Measurements from ENCODE around the gene TMEM179.

The TMEM179 gene

DNA sequence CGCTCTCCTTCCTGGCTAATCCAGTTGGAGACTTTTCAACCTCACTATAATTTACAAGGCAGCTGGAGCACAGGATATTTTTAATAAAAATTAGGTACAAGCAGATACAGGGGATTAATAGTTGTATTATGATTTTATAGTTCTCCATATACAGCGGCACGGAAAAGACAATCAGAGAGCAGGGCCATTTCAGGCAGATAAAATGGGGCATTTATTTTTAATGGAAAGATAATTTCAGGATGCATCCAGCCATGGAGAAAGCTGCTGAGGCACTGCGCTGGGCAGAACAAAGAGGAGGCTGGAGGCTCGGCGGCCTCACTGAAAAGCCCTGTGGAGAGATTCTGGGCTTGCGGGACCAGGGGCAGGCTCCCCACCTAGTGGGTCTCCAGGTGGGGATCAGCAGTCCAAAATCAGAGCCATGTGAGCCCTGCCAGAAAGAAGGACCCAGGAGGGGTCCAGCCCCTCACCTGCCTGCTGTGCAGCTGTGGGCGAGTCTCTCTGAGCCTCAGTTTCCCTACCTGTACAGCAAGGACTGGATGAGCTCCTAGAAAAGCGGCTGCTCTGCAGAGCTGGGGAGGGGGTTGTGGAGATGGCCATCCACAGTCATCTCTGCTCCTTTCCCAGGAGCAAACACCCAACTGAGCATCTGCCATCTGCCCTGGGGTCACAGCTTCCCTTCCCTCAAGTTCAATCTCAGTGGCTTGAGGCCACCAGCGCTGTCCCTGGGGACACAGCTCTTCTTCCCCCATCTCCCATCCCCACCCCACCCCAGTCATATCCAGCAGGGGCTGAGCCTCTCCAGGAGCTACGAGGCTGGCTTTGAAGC, 48.9 kb downstream of the TMEM179 start:
- no peak for DNase-seq (ENCODE audit: low spot score)

GRCh38 chr14:104554608-104555429, 49.8 kb downstream of the TMEM179 start:
- no peak for DNase-seq (ENCODE audit: low spot score)

DNA sequence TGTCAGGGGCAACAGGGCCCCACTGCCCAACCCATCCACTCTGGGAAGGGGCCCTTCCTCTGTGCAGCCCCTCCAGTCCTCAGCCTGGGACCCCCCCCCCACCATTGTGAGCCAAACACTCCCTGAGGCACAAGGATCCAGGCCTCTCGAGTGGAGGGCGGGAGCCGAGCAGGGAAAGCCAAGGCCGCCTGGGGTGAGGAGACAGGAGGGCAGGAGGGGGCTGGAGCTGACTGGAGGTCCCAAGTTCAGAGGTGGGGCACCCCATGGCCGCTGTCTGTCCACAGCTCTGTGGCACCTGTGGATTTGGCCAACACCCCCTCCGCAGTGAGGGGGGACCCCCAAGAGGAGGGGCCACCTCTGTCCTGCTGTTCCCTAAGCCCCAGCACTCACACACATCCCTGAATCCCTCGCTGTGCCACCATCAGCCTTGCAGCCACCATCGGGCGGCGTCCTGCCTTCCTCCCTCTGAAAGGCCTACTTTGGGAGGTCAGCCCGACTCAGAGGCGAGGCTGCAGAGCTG, 50.4 kb downstream of the TMEM179 start:
- no peak for DNase-seq (ENCODE audit: low spot score)

- no peak for DNase-seq (ENCODE audit: low spot score)
Observed at GRCh38 chr14:104553166-104554087, 51.1 kb downstream of the TMEM179 start.

DNA sequence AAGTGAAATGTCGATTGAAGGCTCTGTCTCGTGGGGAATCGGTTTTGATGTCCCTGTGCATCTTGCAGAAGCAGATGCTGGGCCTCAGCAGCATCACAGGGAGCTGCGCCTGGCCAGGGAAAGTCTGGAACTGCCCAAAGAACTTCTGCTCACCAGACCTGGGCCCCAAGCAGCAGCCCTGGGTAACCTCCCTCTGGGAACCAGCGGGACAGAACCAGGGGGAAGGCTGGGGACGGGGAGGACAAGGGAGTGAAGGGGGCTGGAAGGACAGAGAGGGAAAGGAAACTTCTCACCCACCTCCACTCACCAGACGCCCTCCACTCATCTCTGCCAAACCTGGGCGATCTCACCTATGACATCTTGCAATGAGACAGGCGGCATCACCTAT, 51.8 kb downstream of the TMEM179 start:
- DNase-seq (ENCODE audit: low spot score), result no peak

DNA sequence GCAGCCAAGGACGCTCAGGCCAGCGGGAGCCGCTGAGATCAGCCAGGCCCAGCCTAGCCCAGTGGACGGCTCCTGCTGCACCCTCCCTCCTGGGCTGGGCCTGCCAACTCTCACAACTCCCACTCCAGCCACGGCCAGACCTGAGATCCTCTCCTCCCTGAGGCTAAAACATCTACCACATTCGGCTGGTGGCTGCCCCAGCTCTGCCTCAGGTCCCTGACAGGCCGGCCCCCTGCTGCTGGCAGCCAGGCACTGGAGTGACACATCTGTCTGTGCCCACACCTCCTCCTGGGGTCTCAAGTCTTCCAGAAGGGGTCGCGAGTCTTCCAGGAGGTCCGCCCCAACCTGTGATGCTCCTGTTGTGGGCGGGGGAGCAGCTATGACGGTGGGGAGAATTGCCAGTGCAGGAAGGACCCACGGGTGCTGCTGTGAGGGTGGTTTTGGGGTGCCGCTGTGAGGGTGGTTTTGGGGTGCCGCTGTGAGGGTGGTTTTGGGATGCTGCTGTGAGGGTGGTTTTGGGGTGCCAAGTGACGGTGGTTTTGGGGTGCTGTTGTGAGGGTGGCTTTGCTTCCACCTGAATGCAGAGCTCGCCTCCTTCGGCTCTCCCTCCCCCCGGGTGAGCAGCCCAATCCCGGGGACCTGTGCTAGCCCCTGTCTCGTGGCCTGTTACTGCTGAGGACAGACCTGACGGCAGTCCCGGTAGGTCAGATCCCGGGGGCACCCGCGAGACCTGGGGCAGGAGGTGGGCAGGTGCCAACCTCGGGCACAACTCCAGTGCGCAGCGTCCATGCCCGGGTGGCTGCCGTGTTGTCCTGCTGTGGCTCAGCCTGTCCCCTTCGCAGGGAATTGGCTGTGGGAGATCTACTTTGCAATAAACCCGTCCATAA, 52.5 kb downstream of the TMEM179 start:
- DNase-seq (ENCODE audit: low spot score), result no peak

- no peak for DNase-seq (ENCODE audit: low spot score)
Observed at GRCh38 chr14:104550861-104551728, 53.5 kb downstream of the TMEM179 start.

- no peak for DNase-seq (ENCODE audit: low spot score)
Observed at GRCh38 chr14:104550340-104550860, 54.2 kb downstream of the TMEM179 start.

DNA sequence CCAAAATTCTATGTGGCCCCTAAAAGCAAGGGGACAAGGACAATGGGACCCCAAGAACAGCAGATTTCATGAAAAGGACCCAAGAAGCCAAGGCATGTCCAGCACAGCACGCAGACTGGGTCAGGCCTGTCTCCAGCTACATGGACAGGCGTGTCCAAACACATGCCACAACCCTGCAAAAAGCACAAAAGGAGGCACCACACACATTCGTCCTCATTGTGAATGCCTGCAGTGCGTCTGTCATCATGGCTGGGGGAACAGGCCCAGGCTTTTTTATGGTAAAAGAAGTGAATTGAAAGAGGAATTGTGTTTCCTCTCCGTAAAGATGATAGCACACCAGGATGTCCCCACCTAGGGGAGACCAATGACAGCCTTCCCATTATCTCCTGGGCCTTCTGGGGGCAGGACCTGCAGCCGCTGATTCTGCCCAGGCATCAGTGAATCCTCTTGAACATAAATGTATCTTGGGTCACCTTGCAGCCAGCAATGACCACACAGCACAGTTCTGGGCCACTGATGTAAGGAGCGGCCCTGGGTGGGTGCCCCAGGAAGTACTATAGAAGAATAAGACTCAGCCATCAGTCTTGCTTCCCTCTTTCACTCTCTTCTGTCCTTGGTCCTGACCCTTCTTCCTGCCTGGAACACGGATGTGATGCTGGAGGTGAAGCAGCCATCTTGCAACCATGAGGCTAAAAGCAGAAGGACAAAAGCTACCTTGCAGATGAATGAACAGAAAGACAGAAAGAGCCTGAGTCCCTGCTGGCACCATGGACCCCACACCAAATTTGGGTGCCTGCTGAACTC, 54.8 kb downstream of the TMEM179 start:
- no peak for DNase-seq (ENCODE audit: low spot score)

- DNase-seq (ENCODE audit: low spot score), result no peak
Observed at GRCh38 chr14:104548802-104549535, 55.6 kb downstream of the TMEM179 start.

DNA sequence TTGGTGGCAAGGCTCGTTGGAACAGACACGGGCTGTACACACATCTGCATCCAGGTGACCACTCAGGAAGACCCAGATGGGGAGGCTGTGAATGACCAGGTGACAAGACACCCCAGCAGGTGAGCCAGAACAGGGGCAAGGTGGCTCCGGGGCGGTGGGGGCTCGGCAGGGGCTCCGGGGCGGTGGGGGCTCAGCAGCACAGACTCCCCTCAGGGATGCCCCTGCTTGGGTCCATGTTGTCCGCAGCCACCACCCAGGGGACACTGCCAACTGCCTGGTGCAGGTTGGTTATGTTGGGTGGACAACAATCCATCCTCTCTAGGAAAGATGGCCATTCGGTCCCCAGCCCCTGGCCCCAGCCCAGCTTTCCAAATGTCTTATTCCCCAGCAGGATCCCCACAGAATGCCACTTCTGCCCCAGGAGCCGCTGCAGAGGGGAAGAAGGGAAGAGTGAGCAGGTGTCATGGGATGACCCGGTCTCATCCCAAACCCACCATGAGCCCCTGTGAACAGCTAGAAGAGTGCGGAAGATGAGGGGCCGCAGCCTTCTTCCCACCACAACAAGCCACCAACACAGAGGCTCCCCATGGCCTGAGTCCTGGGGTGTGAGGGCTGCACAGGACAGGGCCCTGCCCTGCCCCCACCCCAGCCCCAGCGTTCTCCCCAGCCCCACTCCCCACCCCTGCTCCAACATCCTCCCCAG, 56.4 kb downstream of the TMEM179 start:
- DNase-seq (ENCODE audit: low spot score), result no peak

DNA sequence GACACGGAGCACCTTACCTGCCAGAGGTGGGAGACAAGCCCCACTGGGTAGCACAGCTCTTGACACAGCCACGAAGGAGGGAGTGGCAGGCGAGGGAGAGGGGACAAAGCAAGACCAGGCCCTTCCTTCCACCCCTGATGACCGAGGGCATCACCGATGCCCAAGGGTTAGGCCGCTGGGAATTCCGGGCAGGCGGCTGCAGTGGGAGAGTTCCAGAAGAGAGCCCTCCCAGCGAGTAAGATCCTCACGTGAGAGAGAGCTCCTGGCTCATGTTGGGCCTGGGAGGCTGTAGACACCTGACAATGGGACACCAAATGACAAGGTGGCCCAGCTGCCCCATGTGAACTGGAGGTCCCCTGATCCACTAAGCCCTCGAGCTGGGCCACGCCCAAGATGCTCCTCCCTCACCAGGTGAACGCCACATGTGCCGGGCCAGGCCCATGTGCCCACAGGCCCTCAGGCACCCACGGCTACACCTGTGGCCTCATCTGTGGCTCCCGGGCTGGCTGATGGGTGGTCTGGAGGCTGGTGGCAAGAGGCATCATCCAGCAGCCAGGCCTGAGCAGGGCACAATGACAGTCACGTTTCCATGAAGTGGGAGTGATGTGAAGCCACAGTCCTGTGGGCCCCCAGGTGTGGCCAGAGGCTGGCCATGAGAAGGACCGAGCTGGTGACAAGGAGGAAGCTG, 57.1 kb downstream of the TMEM179 start:
- DNase-seq (ENCODE audit: low spot score), result no peak

GRCh38 chr14:104546591-104547309, 57.8 kb downstream of the TMEM179 start:
- DNase-seq (ENCODE audit: low spot score), result no peak

GRCh38 chr14:104545942-104546501, 58.5 kb downstream of the TMEM179 start:
- DNase-seq (ENCODE audit: low spot score), result no peak

GRCh38 chr14:104545151-104545941, 59.2 kb downstream of the TMEM179 start:
- DNase-seq (ENCODE audit: low spot score), result no peak

All from CD4-positive, alpha-beta T cell treated with Interleukin-2 at 100 ng/mL for 4 hours (primary cell).